Thoracic aorta (tissue), 2 donors: ENCODE data around the gene JAM3. TPM values are rescaled to one million over a fixed set of nuclear protein-coding genes. Genes with fewer than 3 reads are reported as not detected.

Experiments used
- ATAC-seq: fragments of 150-250 bp; one replicate; pipeline ENCODE4 v1.8.0; 2017; ENCODE audit warnings: low read depth; ENCODE audit not compliant: insufficient number of reproducible peaks, low FRiP score
- DNase-seq: peaks from one replicate; pipeline ENCODE4 v3.0.0-alpha.2; 2020; ENCODE audit warnings: low spot score
- H3K27ac ChIP-seq, 2 donors: fragments of 200-600 bp; sonication (generic); 1 replicate in 1 of 2; 2 replicates in 1 of 2; pipeline ENCODE4 v1.5.1; 2016; ENCODE audit warnings: mild to moderate bottlenecking in 2 of 2, moderate library complexity in 2 of 2
- H3K27me3 ChIP-seq: fragments of 200-600 bp; sonication (generic); replicated peaks from 2 replicates; pipeline ENCODE4 v1.6.0; 2016; ENCODE audit warnings: mild to moderate bottlenecking; ENCODE audit not compliant: insufficient read depth
- H3K36me3 ChIP-seq: fragments of 200-600 bp; sonication (generic); one replicate; pipeline ENCODE4 v1.5.1; 2016
- H3K4me1 ChIP-seq, 2 donors: fragments of 200-600 bp; sonication (generic); 1 replicate in 1 of 2; 2 replicates in 1 of 2; pipeline versions ENCODE4 v1.5.1 to v1.6.0; 2016; ENCODE audit warnings: low read depth in 2 of 2, mild to moderate bottlenecking in 1 of 2; ENCODE audit not compliant: control insufficient read depth in 1 of 2
- H3K4me3 ChIP-seq: fragments of 200-600 bp; sonication (generic); 2 replicates; pipeline ENCODE4 v1.5.1; 2016; ENCODE audit warnings: mild to moderate bottlenecking
- H3K9me3 ChIP-seq: fragments of 200-600 bp; sonication (generic); 2 replicates; pipeline ENCODE4 v1.5.1; 2016
- total RNA-seq, 2 donors: library from RNA; depleted of rRNA; stranded (reverse); fragments of >200 nt; gene quantifications; one replicate each; pipeline versions ENCODE4 v1.1.0 to v1.2.3, GENCODE V29; 2016
- TF ChIP-seq, protein P1 (sequence below): fragments of 200-600 bp; sonication (generic); IDR thresholded peaks from one replicate; pipeline ENCODE4 v1.5.1; 2019; ENCODE audit warnings: antibody characterized with exemption

Gene JAM3
- total RNA-seq, 2 donors from 2014 or later = 83.7 to 110 TPM

GRCh38 chr11:134116210-134116609 is 47.3 kb downstream of the JAM3 start:
- DNase-seq (no peak), ATAC-seq (no peak)
- Histone ChIP-seq H3K4me1 (peaks cover 0 to 46% of the 10 kb centered on the region in 2 donors), H3K9me3 (no peaks in the 10 kb centered on the region), H3K4me3 (no peak overlapping the region), H3K36me3 (no peaks in the 10 kb centered on the region), H3K27me3 (no peaks in the 10 kb centered on the region), H3K27ac (no peak overlapping the region)
- TF ChIP-seq, protein P1, sequence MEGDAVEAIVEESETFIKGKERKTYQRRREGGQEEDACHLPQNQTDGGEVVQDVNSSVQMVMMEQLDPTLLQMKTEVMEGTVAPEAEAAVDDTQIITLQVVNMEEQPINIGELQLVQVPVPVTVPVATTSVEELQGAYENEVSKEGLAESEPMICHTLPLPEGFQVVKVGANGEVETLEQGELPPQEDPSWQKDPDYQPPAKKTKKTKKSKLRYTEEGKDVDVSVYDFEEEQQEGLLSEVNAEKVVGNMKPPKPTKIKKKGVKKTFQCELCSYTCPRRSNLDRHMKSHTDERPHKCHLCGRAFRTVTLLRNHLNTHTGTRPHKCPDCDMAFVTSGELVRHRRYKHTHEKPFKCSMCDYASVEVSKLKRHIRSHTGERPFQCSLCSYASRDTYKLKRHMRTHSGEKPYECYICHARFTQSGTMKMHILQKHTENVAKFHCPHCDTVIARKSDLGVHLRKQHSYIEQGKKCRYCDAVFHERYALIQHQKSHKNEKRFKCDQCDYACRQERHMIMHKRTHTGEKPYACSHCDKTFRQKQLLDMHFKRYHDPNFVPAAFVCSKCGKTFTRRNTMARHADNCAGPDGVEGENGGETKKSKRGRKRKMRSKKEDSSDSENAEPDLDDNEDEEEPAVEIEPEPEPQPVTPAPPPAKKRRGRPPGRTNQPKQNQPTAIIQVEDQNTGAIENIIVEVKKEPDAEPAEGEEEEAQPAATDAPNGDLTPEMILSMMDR = no peak

DNA sequence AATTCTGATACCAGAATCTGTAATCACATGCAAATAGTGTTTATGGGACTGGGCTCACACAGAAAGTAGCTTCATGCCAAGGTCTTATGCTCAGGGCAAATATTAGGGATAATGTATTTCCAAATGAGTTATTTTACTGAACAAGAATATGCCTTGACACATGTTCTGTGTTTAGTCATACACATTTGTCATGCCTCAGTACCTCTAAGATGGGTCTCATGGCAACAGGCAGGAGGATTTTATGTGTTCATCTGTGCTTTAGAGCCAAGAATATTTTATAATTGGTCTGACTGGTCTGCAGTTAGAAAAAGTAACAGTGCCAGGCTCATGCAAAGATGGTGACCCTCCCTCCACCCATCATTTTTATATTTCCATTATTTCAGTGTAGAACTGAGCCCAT is 49.1 kb downstream of the JAM3 start:
- H3K27ac ChIP-seq = peak overlapping the region in 1 of 2 donors; percentile 93

DNA sequence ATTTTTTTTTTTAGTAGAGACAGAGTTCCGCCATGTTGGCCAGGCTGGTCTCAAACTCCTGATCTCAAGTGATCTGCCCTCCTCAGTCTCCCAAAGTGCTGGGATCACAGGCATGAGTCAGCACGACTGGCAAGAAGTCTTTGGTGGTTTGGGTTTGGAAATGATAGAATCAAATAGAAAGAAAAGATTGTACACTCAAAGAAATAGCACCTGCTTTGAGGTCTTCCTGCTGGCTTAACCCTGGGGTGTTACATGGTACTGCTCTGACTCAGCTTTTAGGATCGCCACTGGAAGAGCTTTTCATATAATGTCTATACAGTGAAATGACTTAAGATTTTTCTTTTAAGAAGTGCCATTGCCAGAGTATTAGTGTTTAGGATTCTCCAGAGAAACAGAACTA is 50.2 kb downstream of the JAM3 start:
- Histone ChIP-seq H3K4me1 (peaks cover 23 to 75% of the 10 kb centered on the region in 2 donors), H3K9me3 (no peaks in the 10 kb centered on the region), H3K27me3 (no peaks in the 10 kb centered on the region), H3K36me3 (no peaks in the 10 kb centered on the region), H3K4me3 (peak overlapping the region; percentile 69), H3K27ac (peak overlapping the region; percentile 93 to 96)
- ATAC-seq (no peak), DNase-seq (no peak)
- TF ChIP-seq, protein P1 = no peak

More for the DNA sequence above, 49.1 kb downstream of the JAM3 start:
- Histone ChIP-seq H3K4me3 (no peak overlapping the region), H3K4me1 (peaks cover 17 to 64% of the 10 kb centered on the region in 2 donors), H3K36me3 (no peaks in the 10 kb centered on the region), H3K9me3 (no peaks in the 10 kb centered on the region), H3K27me3 (no peaks in the 10 kb centered on the region)
- ATAC-seq (no peak), DNase-seq (no peak)
- TF ChIP-seq, protein P1 = no peak

DNA sequence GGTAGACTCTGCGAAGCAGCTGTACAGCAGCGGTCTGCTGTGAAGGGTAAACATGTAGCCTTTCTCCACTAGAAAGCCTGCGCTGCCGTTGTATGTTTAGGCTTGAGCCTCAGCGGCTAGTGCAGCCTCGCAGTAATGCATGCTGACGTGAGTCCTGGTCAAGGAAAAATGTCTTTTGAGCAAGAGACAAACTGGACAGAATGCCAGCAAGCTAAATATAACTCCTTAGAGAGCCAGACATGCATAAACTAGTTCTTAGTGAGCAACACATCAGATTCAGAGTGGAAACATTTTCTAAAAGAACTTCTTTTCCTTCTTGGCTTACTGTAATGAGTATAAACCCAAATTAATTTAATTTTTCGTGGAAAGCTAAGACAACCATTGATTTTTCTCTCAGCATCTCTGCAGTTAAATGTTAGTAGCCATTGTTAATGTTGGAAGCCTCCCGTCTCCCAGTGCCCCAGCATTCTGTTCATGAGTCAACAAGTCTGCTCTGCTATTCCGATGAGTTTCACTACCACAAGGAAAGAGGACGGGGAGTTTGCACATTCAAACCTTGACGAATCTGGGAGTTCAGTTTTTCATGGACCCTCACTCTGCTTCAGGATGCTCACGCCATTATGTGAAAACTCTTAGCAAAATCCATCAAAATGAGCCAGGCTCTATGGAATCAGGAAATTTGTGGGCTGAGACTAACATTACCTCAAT is 51.4 kb downstream of the JAM3 start:
- DNase-seq = no peak
- Histone ChIP-seq H3K36me3 (no peaks in the 10 kb centered on the region), H3K27ac (peak overlapping the region; percentile 93 to 96), H3K9me3 (no peaks in the 10 kb centered on the region), H3K27me3 (no peaks in the 10 kb centered on the region), H3K4me1 (peaks cover 25 to 76% of the 10 kb centered on the region in 2 donors), H3K4me3 (peak overlapping the region; percentile 69)
- peak; percentile 81 for ATAC-seq
- TF ChIP-seq, protein P1 = no peak

DNA sequence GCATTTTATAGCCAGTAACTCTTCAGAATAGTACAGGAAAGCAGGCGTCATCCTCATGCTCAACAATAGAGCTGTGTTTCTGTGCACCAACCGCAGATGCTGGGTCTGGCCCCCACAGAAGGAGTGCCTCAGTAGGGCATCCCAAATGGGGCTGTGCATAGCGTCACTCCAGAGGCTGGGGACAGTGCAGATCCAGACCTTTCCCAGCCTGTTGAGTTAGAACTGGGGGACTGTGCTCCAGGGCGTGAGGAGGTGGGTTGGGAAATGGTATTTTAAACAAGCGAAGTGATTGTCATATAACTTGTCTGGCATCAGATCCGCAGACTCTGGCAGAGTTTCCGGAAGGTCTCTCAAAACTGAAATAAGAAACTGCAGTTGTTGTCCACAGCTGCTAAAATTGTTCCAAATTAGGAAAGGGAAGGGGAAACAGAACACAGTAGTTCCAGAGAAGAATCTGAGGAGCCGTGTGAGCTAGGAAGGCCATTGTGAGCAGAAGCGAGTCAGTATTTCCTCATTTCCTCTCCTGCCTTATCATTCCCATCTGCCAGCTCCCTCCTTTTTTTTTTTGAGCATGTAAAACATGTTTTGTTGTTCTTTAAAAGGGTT is 52.2 kb downstream of the JAM3 start:
- DNase-seq (no peak), ATAC-seq (no peak)
- H3K9me3 ChIP-seq = no peaks in the 10 kb centered on the region
- no peaks in the 10 kb centered on the region for H3K36me3 ChIP-seq
- H3K4me3 ChIP-seq = peak overlapping the region; percentile 69
- no peaks in the 10 kb centered on the region for H3K27me3 ChIP-seq
- TF ChIP-seq, protein P1 = no peak
- H3K27ac ChIP-seq = peak overlapping the region; percentile 93 to 96
- peaks cover 27 to 83% of the 10 kb centered on the region in 2 donors for H3K4me1 ChIP-seq
